HG03575 (cell line): ENCODE measurements around the gene CAMTA1.
"Not testable (repeated sequence)": the region's sequence is repeated elsewhere in the genome, so short reads cannot be mapped to it uniquely, and the experiment has no call there.

Source experiments
- ATAC-seq: cut with Tn5 transposase; IDR thresholded peaks from one replicate; pipeline ENCODE4 v1.9.1; 2021; ENCODE audit not compliant: unreplicated experiment, insufficient number of reproducible peaks, low FRiP score; ENCODE audit errors: extremely low read depth

Gene CAMTA1

DNA sequence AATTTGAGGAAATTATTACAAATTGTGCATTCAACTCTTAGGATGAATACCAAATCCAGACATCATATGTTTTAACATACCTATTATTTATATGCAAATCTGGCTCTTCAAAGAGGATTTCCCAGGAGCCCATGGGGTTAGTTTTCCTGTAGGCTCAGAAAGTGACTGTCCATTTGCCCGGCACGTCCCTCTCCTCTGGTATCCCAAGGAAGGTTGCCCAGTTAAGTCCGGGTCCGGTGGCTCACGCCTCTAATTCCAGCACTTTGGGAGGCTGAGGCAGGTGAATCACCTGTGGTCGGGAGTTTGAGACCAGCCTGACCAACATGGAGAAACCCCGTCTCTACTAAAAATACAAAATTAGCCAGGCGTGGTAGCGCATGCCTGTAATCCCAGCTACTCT, 594.8 kb downstream of the CAMTA1 start:
- ATAC-seq: not testable (repeated sequence)

DNA sequence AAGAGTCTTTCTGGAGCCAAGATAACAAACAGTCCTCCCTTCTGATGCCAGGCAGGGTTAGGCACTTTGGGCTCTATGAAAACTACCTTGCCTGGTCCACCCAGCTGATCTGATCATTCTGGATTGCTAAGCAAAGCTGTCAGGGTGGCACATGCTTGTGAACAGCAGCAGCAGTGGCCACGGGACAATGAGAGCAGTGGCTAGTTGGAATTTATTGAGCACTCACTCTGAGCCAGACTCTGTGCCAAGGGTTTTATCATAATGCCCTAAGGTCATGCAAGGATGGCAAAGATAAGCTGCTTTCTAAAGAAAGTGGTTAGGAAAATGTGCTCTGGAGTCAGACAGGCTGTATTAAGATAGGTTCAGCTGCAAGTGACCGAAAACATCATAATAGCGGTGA, 595.5 kb downstream of the CAMTA1 start:
- no peak for ATAC-seq

DNA sequence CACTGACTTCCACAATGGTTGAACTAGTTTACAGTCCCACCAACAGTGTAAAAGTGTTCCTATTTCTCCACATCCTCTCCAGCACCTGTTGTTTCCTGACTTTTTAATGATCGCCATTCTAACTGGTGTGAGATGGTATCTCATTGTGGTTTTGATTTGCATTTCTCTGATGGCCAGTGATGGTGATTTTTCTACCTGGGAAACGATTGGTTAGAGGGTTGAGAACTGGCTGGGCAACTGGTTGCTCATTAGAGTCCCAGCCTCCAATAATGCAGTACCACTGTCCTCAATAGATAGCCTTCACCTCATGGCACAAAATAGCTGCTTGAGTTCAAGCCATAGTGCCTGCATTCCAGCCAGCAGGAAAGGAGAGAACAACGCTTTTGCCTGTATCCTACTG, 596.5 kb downstream of the CAMTA1 start:
- ATAC-seq: not testable (repeated sequence)

GRCh38 chr1:7382971-7383370, 597.7 kb downstream of the CAMTA1 start:
- ATAC-seq: no peak

DNA sequence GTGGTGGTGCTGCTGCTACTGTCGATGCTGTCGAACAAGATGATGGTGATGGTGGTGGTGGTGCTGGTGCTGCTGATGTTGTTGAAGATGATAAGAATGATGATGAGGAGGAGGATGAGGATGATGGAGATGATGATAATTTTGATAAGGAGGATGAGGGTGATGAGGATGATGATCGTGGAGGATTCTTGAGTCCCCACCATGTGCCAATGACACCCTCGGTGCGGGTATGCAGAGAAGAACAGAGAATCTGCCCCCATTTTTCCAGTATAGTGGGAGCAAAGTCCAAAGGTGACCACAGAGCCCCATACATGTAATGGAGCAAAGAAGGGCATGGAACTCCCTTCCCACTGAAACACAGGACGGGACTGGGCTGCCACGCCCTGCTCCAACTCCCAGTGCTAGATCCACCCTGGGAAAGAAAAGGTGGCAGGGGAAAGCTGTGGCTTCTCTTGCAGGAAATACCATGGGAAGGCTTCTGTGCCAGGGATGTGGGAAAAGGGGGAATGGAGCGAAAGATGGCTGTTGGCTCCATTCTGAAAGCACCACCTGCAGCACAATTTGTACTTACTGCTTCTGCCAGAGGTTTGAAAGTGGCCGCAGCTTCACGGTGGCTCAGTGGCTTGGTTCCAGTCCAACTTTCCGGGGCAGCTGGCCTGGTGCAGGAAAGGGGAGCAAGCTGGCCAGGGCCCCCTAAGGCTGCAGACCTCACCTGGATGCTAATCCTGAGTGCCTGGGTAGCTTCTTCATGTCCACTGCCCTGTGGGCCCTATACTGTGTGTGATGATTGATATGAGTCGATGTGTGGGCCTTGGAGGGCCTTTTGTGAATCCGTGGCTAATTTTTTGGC, 598.6 kb downstream of the CAMTA1 start:
- no peak for ATAC-seq

DNA sequence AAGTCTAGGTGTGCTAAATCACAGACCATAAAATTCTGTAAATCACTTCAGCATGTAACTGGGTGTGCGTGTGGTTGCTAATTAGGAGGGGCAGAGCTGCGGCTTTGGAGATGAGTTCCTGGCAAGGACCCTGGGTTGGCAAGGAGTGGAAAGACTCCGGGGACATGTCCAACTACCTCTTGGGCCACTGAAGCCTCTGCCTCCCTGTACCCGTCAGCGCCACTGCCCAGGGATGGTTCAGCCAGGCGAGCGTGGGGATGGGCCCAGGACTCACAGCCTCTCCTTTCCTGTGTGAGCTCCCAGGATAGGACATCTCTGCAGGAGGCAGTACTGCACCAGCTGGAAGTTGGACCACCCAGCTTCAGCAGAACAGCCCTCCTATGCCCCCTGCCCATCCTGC, 599.4 kb downstream of the CAMTA1 start:
- no peak for ATAC-seq

GRCh38 chr1:7385471-7386225, 600.4 kb downstream of the CAMTA1 start:
- ATAC-seq: no peak

- no peak for ATAC-seq
Measured at GRCh38 chr1:7386226-7387052, 601.2 kb downstream of the CAMTA1 start.

DNA sequence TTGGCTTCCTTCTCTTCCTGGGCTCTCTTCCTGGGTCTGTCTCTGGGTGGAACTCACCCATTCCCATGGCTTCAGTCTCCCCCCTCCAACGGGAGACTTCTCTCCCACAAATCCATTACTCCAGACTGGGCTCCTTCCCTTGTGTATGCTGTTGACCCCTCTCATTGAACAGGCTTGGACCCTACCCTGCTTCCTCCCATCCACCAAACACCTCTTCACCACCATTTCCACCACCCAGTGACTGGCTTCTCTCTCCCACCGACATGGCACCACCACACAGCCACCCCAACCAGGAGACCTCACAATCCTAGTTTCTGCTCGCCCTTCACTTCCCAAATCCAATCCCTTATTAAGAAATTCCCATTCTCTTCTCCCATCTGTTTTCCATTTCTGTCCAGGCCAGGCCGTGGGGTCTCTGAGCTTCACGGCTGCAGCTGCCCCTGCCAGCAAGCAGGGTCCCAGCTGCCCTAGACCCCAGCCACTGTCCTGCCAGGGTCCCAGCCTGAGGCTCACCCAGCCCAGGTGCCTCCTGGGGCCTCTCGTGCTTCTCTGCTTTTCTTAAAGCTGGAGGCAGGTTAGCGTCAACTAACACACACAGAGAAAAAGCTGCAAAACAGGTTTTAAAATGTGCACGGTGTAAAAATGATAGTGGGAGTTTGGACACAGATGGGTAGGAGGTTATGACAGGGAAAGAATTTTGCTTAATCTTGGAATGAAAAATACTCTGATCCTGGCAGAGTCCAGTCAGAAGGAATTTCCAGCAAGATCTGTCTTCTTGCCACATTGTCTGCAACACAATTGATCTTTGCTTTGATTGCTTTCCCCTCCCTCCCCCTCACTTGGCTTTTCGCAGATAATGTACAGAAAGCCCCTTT, 602.0 kb downstream of the CAMTA1 start:
- no peak for ATAC-seq

DNA sequence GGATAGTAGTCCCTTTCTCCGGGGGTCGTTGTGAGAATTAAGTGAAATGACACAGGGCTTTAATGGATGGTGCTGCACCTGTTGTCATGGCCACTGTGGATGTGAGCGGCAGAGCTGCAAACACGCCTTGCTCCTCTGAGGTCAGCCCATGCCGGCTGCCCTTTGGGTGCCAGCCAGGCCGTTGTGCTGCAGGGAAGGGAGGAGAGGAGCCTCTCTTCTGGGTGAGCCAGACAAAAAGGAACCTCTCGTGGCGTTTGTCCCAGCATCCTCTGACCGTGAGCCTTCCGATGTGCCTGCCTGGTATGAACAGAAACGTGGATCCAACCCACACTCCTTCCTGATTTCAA, 602.9 kb downstream of the CAMTA1 start:
- no peak for ATAC-seq

DNA sequence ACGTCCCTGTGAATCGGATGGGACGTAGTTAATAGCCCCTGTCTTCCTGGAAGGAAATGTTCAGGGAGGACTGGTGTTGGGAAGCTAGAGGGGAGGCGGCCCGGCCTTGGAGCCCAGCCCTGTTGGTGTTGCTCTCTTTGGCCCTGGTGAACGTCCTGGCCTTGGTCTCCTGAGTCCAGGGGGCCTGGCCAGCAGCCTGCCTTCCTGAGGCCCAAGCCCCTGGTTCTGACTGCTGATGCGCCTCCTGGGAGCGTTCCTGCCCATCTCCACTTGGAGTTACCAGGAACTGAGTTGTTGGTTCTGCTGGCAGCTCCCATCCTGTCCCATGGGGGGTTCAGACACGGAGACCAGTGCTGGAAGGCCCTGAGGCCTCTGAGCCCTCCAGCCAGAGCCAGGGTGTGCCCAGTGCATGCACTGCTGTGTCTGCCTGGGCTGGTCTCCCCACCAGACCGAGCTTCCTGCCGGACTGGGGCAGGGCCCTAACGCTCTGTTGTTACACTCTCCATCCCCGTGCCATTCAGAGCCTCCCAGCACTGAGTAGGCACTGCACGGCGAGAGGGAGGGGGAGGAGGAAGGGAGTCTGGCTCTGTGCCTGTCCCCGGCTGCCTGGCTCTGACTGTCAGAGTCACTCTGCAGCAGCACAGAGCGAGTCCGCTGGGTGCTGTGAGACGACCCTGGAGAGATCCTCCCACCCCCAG, 603.4 kb downstream of the CAMTA1 start:
- ATAC-seq: no peak

DNA sequence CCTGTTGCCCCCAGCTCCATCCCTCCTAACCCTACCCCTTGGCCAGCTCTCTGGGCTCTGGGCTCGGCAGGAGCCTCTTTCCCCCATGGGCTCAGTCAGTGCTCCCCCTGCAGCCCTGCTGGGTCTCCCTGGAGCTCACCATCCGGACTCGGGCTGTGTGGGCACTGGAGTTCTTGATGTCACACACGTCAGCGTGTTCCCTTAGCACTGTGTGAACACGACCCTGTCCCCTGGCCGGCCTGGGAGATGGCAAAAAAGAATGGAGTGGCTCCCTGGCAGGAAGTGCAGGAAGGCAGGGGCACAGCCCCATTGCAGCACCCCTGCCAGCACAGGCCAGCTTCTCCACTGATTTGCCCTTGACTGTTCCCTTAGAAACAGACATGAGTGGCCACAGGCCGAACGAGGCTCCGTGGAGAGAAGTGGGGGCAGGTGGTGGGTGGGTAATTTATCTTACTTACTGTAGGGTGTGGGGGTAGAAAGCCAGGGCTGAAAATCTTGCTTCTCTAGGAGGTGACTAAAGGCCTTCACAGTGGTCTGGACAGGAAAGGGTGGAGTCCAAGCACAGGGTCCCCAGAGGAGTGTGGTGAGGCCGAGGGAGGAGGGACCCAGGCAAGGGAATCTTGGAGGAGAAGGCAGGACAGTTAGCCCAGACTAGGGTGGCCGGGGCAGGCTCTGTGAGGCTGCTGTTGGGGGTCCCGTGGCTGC, 604.1 kb downstream of the CAMTA1 start:
- ATAC-seq: no peak

GRCh38 chr1:7389906-7390603, 604.8 kb downstream of the CAMTA1 start:
- ATAC-seq: no peak

DNA sequence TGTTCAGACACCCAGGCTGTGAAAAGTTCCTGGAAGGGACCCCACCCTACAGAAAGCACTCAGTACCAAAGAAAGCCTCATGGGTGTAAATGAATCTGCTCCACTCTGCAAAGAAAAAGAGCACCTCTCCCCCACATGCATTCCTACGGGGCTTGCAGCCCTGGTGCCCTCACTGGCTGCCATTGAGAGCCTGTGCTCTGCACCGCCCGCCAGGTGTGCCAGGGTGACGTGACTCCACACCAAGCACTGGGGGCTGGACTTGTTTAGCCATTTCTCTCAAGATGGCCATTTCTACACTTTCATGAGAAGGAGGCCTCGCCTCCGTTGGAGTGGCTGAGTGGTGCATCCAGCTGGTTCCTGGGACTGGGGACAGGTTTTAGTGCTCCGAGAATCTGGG, 605.3 kb downstream of the CAMTA1 start:
- ATAC-seq: no peak

GRCh38 chr1:7393136-7393535, 607.9 kb downstream of the CAMTA1 start:
- no peak for ATAC-seq

DNA sequence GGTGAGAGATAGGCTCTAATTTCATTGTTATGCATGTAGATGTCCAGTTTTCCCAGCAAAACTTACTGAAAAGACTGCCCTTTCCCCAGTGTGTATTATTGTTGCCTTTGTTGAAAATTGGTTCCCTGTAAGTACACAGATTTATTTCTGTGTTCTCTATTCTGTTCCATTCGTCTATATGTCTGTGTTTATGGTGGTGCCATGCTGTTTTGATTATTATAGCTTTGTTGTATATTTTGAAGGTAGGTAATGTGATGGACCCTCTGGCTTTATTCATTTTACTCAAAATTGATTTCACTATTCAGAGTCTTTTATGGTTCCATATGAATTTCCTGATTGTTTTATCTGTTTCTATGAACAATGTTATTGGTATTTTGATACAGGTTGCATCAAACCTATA, 610.0 kb downstream of the CAMTA1 start:
- ATAC-seq: no peak

DNA sequence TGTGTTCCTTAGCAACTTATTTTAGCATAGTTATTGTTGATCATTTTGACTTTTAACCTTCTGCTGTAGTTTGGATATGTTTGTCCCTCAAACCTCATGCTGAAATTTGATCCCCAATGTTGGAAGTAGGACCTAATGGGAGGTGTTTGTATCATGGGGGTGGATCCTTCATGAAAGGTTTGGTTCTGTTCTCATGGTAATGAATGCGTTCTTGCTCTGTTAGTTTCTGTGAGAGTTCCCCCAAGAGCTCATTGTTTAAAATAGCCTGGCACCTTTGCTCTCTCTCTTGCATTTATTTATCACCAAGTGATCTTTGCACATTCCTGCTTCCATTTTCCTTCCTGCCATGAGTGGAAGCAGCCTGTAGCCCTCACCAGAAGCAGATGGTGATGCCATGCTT, 613.7 kb downstream of the CAMTA1 start:
- ATAC-seq: no peak
